ENCODE results near the gene RHBDL1.

- TF ChIP-seq, protein P1, sequence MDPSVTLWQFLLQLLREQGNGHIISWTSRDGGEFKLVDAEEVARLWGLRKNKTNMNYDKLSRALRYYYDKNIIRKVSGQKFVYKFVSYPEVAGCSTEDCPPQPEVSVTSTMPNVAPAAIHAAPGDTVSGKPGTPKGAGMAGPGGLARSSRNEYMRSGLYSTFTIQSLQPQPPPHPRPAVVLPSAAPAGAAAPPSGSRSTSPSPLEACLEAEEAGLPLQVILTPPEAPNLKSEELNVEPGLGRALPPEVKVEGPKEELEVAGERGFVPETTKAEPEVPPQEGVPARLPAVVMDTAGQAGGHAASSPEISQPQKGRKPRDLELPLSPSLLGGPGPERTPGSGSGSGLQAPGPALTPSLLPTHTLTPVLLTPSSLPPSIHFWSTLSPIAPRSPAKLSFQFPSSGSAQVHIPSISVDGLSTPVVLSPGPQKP (IDR thresholded peaks at IDR 0.05; ENCODE audit: low read depth, low read length), result no peak
- TF ChIP-seq NR2C2 (IDR thresholded peaks at IDR 0.05; ENCODE audit: borderline replicate concordance, control insufficient read depth, insufficient read length, low read depth), result no peak
These were observed 46.5 kb downstream of the RHBDL1 start for GRCh38 chr16:721765-722540.
